T-helper 1 cell treated with Interleukin-12 subunit alpha and Interleukin-12 subunit beta and Interleukin-4 antibody, amounts not matched to agents 30 ng/mL and 1 ng/mL, for 36 hours (primary cell): Measurements from ENCODE around the gene ABCA2. TPM values are rescaled to one million over a fixed set of nuclear protein-coding genes. Genes with fewer than 3 reads are reported as not detected.

ENCODE experiments used
- intact Hi-C: fragments of 100-400 bp; cut with micrococcal nuclease; formaldehyde crosslinking; loops from one replicate; pipeline ENCODE4 v1.15.1; 2024
- total RNA-seq: library from RNA; stranded (reverse); gene quantifications from 2 replicates; pipeline ENCODE4 v1.2.3, GENCODE V29; 2022

The ABCA2 gene
- total RNA-seq: 30.0 and 33.9 TPM in 2 replicates

DNA sequence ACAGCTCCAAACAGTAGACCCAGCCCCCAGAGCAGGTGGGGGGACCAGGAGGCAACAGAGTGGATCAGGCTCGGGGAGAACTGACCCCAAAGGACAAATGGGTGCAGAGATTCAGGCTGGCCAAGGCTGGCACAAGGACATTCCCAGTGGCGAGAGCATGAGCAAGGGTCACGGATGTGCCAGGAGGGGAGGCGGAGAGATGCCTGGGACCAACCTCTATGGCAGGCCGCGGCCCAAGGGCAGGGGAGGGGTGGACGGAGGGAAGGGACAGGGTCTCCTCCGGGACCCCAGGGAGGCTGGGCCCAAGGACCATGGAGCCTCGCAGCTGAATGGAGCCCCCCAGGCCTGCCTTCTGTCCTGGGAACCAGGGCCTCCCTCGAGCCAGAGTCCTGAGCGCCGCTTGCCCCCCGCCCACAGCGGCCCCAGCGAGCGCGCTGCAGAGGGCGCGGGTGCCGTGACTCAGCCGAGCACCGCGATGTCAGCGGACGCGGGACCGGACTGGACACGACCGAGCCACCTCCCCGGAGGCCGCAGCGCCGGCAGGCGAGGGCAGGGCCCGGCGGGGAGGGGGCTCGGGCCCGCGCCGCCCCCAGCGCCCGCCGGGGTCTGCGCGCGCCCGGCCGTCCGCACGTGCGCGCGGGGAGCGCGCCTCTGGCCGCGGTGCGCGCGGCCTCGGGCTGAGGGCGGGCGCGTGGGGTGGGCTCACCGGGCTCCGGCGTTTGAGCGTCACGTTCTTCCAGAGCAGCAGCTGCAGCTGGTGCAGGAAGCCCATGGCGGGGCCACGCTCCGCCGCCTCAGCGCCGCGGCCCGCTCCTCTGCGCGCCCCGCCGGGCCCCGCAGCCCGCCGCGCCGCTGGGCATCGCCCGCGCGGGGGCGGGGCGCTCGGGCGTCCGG, at the start of gene ABCA2:
ABCA2 (minus strand) TSS at position 869 of the 894 bp plus-strand sequence; CDS start at position 772, 97 bp downstream.
- intact Hi-C loops: loop anchor here (2.0 to 10.0 kb wide), 2 partner anchors 43 to 127 kb away; partner anchors contain the start of gene SAPCD2

DNA sequence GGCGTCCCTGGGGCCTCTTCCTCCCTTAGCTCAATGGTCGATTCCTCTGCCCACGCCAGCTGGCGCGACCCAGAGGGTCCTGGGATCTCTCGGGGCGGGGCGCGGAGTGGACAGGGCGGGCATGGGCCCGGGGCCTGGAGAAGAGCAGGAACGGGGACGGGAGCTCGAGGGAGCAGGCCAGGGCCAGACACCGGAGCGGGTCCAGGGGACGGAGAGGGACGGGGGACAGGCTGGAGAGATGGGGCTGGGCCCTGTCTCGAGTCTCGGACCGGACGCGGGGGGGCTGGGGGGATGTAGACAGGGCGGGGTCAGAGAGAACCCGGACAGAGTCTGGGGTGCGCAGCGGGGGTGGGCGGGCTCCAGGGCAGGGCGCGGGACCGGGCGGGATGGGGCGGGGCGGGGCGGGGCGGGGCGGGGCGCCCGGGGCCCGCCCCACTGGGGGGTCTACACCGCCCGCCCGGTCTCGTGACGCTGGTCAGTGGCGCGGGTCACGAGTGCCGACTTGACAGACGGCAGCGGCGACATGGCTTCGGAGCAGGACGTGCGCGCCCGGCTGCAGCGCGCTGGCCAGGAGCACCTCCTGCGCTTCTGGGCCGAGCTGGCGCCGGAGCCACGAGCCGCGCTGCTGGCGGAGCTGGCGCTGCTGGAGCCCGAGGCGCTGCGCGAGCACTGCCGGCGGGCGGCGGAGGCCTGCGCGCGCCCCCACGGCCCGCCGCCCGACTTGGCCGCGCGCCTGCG, 49.1 kb upstream of the ABCA2 start, which contains the start of gene UAP1L1:
UAP1L1 (plus strand) TSS at position 508 of the 738 bp plus-strand sequence; CDS start at position 524, 16 bp downstream.
- intact Hi-C loops: loop anchor here (1.0 kb wide), 2 partner anchors 8 to 9 kb away; partner anchors contain the start of gene MAN1B1

DNA sequence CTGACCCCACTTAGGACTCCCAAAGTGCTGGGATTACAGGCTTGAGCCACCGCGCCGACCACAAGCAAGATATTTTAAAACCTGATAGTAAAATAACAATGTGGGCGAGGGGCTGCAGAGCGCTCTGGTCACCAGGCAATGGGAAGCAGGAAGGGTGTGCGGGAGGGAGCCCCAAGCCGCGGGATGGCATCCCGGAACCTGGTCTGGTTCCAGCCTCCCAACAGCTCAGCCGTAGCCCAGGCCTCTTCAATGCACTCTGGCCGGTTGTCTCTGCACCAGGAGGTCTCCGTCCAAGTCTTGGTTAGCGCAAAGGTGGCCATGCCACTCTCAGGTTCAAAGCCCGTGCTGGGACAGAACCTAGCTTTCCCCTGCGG, 48.6 kb upstream of the ABCA2 start:
- intact Hi-C loops: loop anchor here (1.0 kb wide), 2 partner anchors 7 to 10 kb away; partner anchors contain the start of gene MAN1B1

GRCh38 chr9:137075275-137075775, 47.3 kb upstream of the ABCA2 start:
- intact Hi-C loops: no loop called here

DNA sequence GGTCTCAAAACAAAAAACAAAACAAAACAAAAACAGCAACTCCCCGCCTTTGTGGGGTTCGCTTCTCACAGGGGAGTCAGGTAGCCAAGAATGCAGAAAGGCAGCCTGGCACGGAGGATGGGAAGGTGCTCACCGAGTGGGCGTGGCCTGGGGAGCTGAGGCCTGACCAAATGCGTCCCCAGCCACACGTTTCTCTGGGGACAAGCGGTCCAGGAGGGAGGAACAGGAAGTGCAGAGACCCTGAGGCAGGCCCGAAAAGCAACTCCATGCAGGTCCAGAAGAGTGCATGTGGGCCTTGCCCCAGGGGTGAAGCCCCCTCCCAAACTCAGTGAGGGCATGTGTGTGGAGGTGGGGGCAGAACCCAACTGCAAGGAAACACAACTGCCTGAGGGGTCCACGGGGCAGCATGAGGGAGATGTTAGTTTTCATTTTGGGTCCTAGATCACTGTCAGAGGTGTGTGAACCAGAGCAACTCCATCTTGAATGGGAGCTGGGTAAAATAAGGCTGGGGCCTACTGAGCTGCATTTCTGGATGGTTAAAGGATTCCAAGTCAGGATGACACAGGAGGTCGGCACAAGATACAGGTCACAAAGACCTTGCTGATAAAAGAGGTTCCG, 46.7 kb upstream of the ABCA2 start:
- intact Hi-C loops: no loop called here

GRCh38 chr9:137073992-137074399, 46.0 kb upstream of the ABCA2 start:
- intact Hi-C loops: no loop called here

GRCh38 chr9:137071282-137071681, 43.2 kb upstream of the ABCA2 start:
- intact Hi-C loops: loop anchor here (2.0 kb wide), 1 partner anchor 42 kb away; the partner anchor contains the start of gene ABCA2

GRCh38 chr9:137070906-137071275, 42.9 kb upstream of the ABCA2 start:
- intact Hi-C loops: loop anchor here (1.0 to 2.0 kb wide), 6 partner anchors 15 to 280 kb away; partner anchors contain the start of genes ABCA2, MAN1B1, PAXX and TMEM141

GRCh38 chr9:137070201-137070905, 42.3 kb upstream of the ABCA2 start, which contains the start of gene SAPCD2:
Gene SAPCD2, minus strand, starts transcription at chr9:137070557. Its CDS starts 97 bp downstream, at chr9:137070460.
- intact Hi-C loops: loop anchor here (1.0 to 2.0 kb wide), 6 partner anchors 16 to 279 kb away; partner anchors contain the start of genes ABCA2, MAN1B1, PAXX and TMEM141

GRCh38 chr9:137069508-137070091, 41.6 kb upstream of the ABCA2 start:
- intact Hi-C loops: loop anchor here (1.0 to 2.0 kb wide), 7 partner anchors 8 to 278 kb away; partner anchors contain the start of genes ABCA2, MAN1B1, PAXX and TMEM141

GRCh38 chr9:137068539-137069507, 40.8 kb upstream of the ABCA2 start:
- intact Hi-C loops: loop anchor here (1.0 kb wide), 1 partner anchor 8 kb away; the partner anchor contains the start of gene UAP1L1

GRCh38 chr9:137067860-137068538, 40.0 kb upstream of the ABCA2 start:
- intact Hi-C loops: loop anchor here (1.0 kb wide), 2 partner anchors 22 to 173 kb away; partner anchors contain the start of genes NPDC1 and TUBB4B

- intact Hi-C loops: no loop called here
Observed at GRCh38 chr9:137066096-137066861, 38.2 kb upstream of the ABCA2 start.

DNA sequence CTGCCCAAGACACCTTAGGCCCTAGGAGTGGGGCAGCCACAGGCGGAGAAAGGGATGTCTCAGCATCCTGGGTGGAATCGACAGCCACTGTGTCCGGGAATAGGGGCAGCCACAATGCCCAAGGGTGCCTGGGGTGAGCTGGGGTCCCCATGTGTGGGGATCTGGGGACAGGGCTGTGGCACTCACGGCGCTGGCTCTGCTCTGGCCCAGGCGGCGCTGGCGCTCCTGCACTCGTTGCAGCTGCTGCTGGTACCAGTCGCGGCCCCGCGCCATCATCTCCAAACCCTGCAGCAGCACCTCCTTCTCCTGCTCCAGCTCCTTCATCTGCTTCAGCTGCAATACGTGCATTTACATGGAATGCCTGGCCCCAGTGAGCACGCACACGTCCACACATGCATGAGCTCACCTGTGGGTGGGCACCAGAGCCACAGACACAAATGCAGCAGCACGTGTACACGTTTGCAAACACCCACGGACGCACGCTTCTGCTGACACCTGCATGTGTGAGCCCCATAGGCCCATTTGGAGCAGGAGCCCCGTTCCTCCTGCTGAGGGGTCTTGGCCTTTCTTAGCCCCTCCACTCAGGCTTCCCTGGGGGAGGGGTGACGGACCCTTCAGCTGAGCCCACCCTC, 37.4 kb upstream of the ABCA2 start:
- intact Hi-C loops: no loop called here

DNA sequence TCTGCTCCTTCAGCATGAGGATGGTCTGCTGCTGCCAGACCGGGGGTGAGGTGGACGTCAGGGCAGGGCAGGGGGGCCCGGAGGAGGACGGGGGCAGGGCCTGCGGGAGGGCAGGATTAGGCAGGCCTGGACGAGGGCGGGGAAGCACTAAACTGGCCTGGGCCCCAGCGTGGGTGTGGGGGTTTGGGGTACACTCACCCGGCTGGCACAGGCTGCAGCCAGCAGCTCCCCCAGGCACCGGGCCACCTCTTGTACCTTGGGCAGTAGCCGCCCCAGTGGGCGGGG, 36.8 kb upstream of the ABCA2 start:
- intact Hi-C loops: no loop called here

- intact Hi-C loops: no loop called here
Observed at GRCh38 chr9:137064027-137064879, 36.2 kb upstream of the ABCA2 start.
